ENCODE results near the gene RIMKLB.

RIMKLB gene

GRCh38 chr12:8697476-8698131 lies at the start of gene RIMKLB:
TSS of gene RIMKLB (plus strand) at chr12:8697991. CDS start at chr12:8713867, 15,876 bp downstream.
- no peaks in the 10 kb centered on the region for H3K27me3 ChIP-seq (ENCODE audit: control insufficient read depth, insufficient read depth, low read length)
- H3K9ac ChIP-seq (ENCODE audit: low read depth, low read length) = peak within 1 kb of the TSS; percentile 91
- no peaks in the 10 kb centered on the region for H3K9me3 ChIP-seq (ENCODE audit: control insufficient read depth, insufficient read depth, low read length)
- H3K36me3 ChIP-seq (ENCODE audit: control insufficient read depth, insufficient read depth, low read length) = peaks cover 16% of the 10 kb centered on the region
- H3K4me3 ChIP-seq (ENCODE audit: low read depth, low read length) = peak within 1 kb of the TSS; percentile 96
- peak within 1 kb of the TSS; percentile 97 for H3K27ac ChIP-seq (ENCODE audit: low read depth, low read length)
- H3K4me1 ChIP-seq (ENCODE audit: control insufficient read depth, insufficient read depth, low read length) = peaks cover 34% of the 10 kb centered on the region

- 0 out of 2 replicates have a peak, but pooled peaks cover 2% of the 10 kb centered on the region for H3K27me3 ChIP-seq (ENCODE audit: control insufficient read depth, insufficient read depth, low read length)
- H3K27ac ChIP-seq (ENCODE audit: low read depth, low read length) = no peak overlapping the region
- no peaks in the 10 kb centered on the region for H3K9me3 ChIP-seq (ENCODE audit: control insufficient read depth, insufficient read depth, low read length)
- no peaks in the 10 kb centered on the region for H3K36me3 ChIP-seq (ENCODE audit: control insufficient read depth, insufficient read depth, low read length)
- peaks cover 7% of the 10 kb centered on the region for H3K4me1 ChIP-seq (ENCODE audit: control insufficient read depth, insufficient read depth, low read length)
- H3K4me3 ChIP-seq (ENCODE audit: low read depth, low read length) = no peak overlapping the region
- no peak overlapping the region for H3K9ac ChIP-seq (ENCODE audit: low read depth, low read length)
Measured at GRCh38 chr12:8648576-8649205, 49.1 kb upstream of the RIMKLB start.

- Histone ChIP-seq H3K27me3 (ENCODE audit: control insufficient read depth, insufficient read depth, low read length) (no peaks in the 10 kb centered on the region), H3K9ac (ENCODE audit: low read depth, low read length) (no peak overlapping the region), H3K27ac (ENCODE audit: low read depth, low read length) (no peak overlapping the region), H3K36me3 (ENCODE audit: control insufficient read depth, insufficient read depth, low read length) (no peaks in the 10 kb centered on the region), H3K9me3 (ENCODE audit: control insufficient read depth, insufficient read depth, low read length) (no peaks in the 10 kb centered on the region), H3K4me3 (ENCODE audit: low read depth, low read length) (no peak overlapping the region), H3K4me1 (ENCODE audit: control insufficient read depth, insufficient read depth, low read length) (no peaks in the 10 kb centered on the region)
Measured at GRCh38 chr12:8655421-8655820, 42.4 kb upstream of the RIMKLB start.

GRCh38 chr12:8658346-8658745 lies 39.4 kb upstream of the RIMKLB start:
- H3K36me3 ChIP-seq (ENCODE audit: control insufficient read depth, insufficient read depth, low read length) = no peaks in the 10 kb centered on the region
- no peak overlapping the region for H3K4me3 ChIP-seq (ENCODE audit: low read depth, low read length)
- no peaks in the 10 kb centered on the region for H3K4me1 ChIP-seq (ENCODE audit: control insufficient read depth, insufficient read depth, low read length)
- H3K27ac ChIP-seq (ENCODE audit: low read depth, low read length) = no peak overlapping the region
- H3K9me3 ChIP-seq (ENCODE audit: control insufficient read depth, insufficient read depth, low read length) = no peaks in the 10 kb centered on the region
- H3K9ac ChIP-seq (ENCODE audit: low read depth, low read length) = no peak overlapping the region
- no peaks in the 10 kb centered on the region for H3K27me3 ChIP-seq (ENCODE audit: control insufficient read depth, insufficient read depth, low read length)

GRCh38 chr12:8661016-8661415 lies 36.8 kb upstream of the RIMKLB start:
- Histone ChIP-seq H3K4me1 (ENCODE audit: control insufficient read depth, insufficient read depth, low read length) (no peaks in the 10 kb centered on the region), H3K9me3 (ENCODE audit: control insufficient read depth, insufficient read depth, low read length) (no peaks in the 10 kb centered on the region), H3K36me3 (ENCODE audit: control insufficient read depth, insufficient read depth, low read length) (no peaks in the 10 kb centered on the region), H3K27me3 (ENCODE audit: control insufficient read depth, insufficient read depth, low read length) (no peaks in the 10 kb centered on the region), H3K27ac (ENCODE audit: low read depth, low read length) (no peak overlapping the region), H3K4me3 (ENCODE audit: low read depth, low read length) (no peak overlapping the region), H3K9ac (ENCODE audit: low read depth, low read length) (no peak overlapping the region)

- Histone ChIP-seq H3K4me3 (ENCODE audit: low read depth, low read length) (no peak overlapping the region), H3K9ac (ENCODE audit: low read depth, low read length) (no peak overlapping the region), H3K4me1 (ENCODE audit: control insufficient read depth, insufficient read depth, low read length) (no peaks in the 10 kb centered on the region), H3K36me3 (ENCODE audit: control insufficient read depth, insufficient read depth, low read length) (no peaks in the 10 kb centered on the region), H3K27ac (ENCODE audit: low read depth, low read length) (no peak overlapping the region), H3K27me3 (ENCODE audit: control insufficient read depth, insufficient read depth, low read length) (no peaks in the 10 kb centered on the region), H3K9me3 (ENCODE audit: control insufficient read depth, insufficient read depth, low read length) (no peaks in the 10 kb centered on the region)
Measured at GRCh38 chr12:8661751-8662150, 36.0 kb upstream of the RIMKLB start.

- H3K27ac ChIP-seq (ENCODE audit: low read depth, low read length) = no peak within 1 kb of the TSS
- no peak within 1 kb of the TSS for H3K9ac ChIP-seq (ENCODE audit: low read depth, low read length)
- no peak within 1 kb of the TSS for H3K4me3 ChIP-seq (ENCODE audit: low read depth, low read length)
Measured at GRCh38 chr12:8662593-8662992, 35.2 kb upstream of the RIMKLB start, which contains the start of gene MFAP5. TSS of gene MFAP5 (minus strand) at chr12:8662826. CDS start at chr12:8662104, 722 bp downstream.

GRCh38 chr12:8664228-8664913 lies 33.4 kb upstream of the RIMKLB start:
- Histone ChIP-seq H3K4me3 (ENCODE audit: low read depth, low read length) (no peak overlapping the region), H3K36me3 (ENCODE audit: control insufficient read depth, insufficient read depth, low read length) (no peaks in the 10 kb centered on the region), H3K4me1 (ENCODE audit: control insufficient read depth, insufficient read depth, low read length) (no peaks in the 10 kb centered on the region), H3K9ac (ENCODE audit: low read depth, low read length) (no peak overlapping the region), H3K9me3 (ENCODE audit: control insufficient read depth, insufficient read depth, low read length) (no peaks in the 10 kb centered on the region), H3K27ac (ENCODE audit: low read depth, low read length) (no peak overlapping the region), H3K27me3 (ENCODE audit: control insufficient read depth, insufficient read depth, low read length) (no peaks in the 10 kb centered on the region)

More at GRCh38 chr12:8662593-8662992, 35.2 kb upstream of the RIMKLB start, which contains the start of gene MFAP5:
- Histone ChIP-seq H3K36me3 (ENCODE audit: control insufficient read depth, insufficient read depth, low read length) (no peaks in the 10 kb centered on the region), H3K27me3 (ENCODE audit: control insufficient read depth, insufficient read depth, low read length) (no peaks in the 10 kb centered on the region), H3K9me3 (ENCODE audit: control insufficient read depth, insufficient read depth, low read length) (no peaks in the 10 kb centered on the region), H3K4me1 (ENCODE audit: control insufficient read depth, insufficient read depth, low read length) (no peaks in the 10 kb centered on the region)

- Histone ChIP-seq H3K4me3 (ENCODE audit: low read depth, low read length) (no peak overlapping the region), H3K27ac (ENCODE audit: low read depth, low read length) (no peak overlapping the region), H3K9me3 (ENCODE audit: control insufficient read depth, insufficient read depth, low read length) (no peaks in the 10 kb centered on the region; the same call in 1 of the 2 replicates)
Measured at GRCh38 chr12:8665759-8666158, 32.0 kb upstream of the RIMKLB start.

GRCh38 chr12:8667270-8667669 lies 30.5 kb upstream of the RIMKLB start:
- no peaks in the 10 kb centered on the region for H3K27me3 ChIP-seq (ENCODE audit: control insufficient read depth, insufficient read depth, low read length)

More at GRCh38 chr12:8665759-8666158, 32.0 kb upstream of the RIMKLB start:
- Histone ChIP-seq H3K27me3 (ENCODE audit: control insufficient read depth, insufficient read depth, low read length) (no peaks in the 10 kb centered on the region), H3K4me1 (ENCODE audit: control insufficient read depth, insufficient read depth, low read length) (no peaks in the 10 kb centered on the region), H3K36me3 (ENCODE audit: control insufficient read depth, insufficient read depth, low read length) (no peaks in the 10 kb centered on the region), H3K9ac (ENCODE audit: low read depth, low read length) (no peak overlapping the region)

GRCh38 chr12:8668441-8668840 lies 29.4 kb upstream of the RIMKLB start:
- H3K27ac ChIP-seq (ENCODE audit: low read depth, low read length) = no peak overlapping the region
- no peak overlapping the region for H3K9ac ChIP-seq (ENCODE audit: low read depth, low read length)
- H3K36me3 ChIP-seq (ENCODE audit: control insufficient read depth, insufficient read depth, low read length) = no peaks in the 10 kb centered on the region
- H3K4me1 ChIP-seq (ENCODE audit: control insufficient read depth, insufficient read depth, low read length) = no peaks in the 10 kb centered on the region
- H3K27me3 ChIP-seq (ENCODE audit: control insufficient read depth, insufficient read depth, low read length) = no peaks in the 10 kb centered on the region
- no peak overlapping the region for H3K4me3 ChIP-seq (ENCODE audit: low read depth, low read length)
- no peaks in the 10 kb centered on the region; the same call in 1 of the 2 replicates for H3K9me3 ChIP-seq (ENCODE audit: control insufficient read depth, insufficient read depth, low read length)

More at GRCh38 chr12:8667270-8667669, 30.5 kb upstream of the RIMKLB start:
- H3K27ac ChIP-seq (ENCODE audit: low read depth, low read length) = no peak overlapping the region
- H3K9ac ChIP-seq (ENCODE audit: low read depth, low read length) = no peak overlapping the region
- H3K4me3 ChIP-seq (ENCODE audit: low read depth, low read length) = no peak overlapping the region
- H3K4me1 ChIP-seq (ENCODE audit: control insufficient read depth, insufficient read depth, low read length) = no peaks in the 10 kb centered on the region
- no peaks in the 10 kb centered on the region for H3K36me3 ChIP-seq (ENCODE audit: control insufficient read depth, insufficient read depth, low read length)
- H3K9me3 ChIP-seq (ENCODE audit: control insufficient read depth, insufficient read depth, low read length) = no peaks in the 10 kb centered on the region; the same call in 1 of the 2 replicates

Data from HUES48 (cell line).